Measurements from ENCODE around the gene ASAH2. TPM values are rescaled to one million over a fixed set of nuclear protein-coding genes. Genes with fewer than 3 reads are reported as not detected.

The ASAH2 gene
- total and polyA plus RNA-seq, 4 donors: 0.75 to 3.0 (median 1.0) TPM

GRCh38 chr10:50219200-50219599 is 32.1 kb downstream of the ASAH2 start (continued):
- TF ChIP-seq CTCF (IDR thresholded peaks at IDR 0.05; ENCODE audit: low read depth, low read length, missing input control) (no peak), SP1 (IDR thresholded peaks at IDR 0.05) (no peak), EGR1 (IDR thresholded peaks at IDR 0.05; ENCODE audit: low read depth in 2 of 2) (no peak), HNF4A (conservative IDR thresholded peaks at IDR 0.05) (no peak), NR2F2 (IDR thresholded peaks at IDR 0.05) (no peak), FOXA2 (IDR thresholded peaks at IDR 0.05) (no peak), TAF1 (conservative IDR thresholded peaks at IDR 0.05) (no peak)

DNA sequence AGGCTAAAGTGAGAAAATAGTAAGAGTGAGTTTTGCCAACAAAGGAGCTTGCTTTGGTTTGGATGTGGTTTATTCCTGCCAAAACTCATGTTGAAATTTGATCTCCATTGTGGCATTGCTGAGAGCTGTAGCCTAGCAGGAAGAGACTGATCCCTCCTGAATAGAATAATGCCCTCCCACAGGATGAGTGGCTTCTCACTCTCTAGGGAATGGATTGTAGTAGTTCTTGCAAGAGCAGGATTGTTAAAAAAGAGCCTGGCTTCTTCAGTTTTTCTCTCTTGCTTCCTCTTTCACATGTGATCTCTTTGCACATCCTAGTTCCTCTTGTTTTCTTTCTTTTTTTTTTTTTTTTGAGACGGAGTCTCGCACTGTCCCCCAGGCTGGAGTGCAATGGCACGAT is 34.4 kb downstream of the ASAH2 start:
- H3K4me3 ChIP-seq (ENCODE audit: low read depth in 1 of 3, low read length in 3 of 3): no peak overlapping the region
- no peak overlapping the region for H3K9ac ChIP-seq (ENCODE audit: low read depth in 1 of 2, low read length in 2 of 2)
- 26% methylated on average over 3 of the region's 3 CpGs for WGBS
- peaks cover 0 to 10% (median 4%) of the 10 kb centered on the region in 4 donors for H3K4me1 ChIP-seq (ENCODE audit: control insufficient read depth in 4 of 4, insufficient read depth in 4 of 4, low read length in 3 of 4)
- TF ChIP-seq YY1 (IDR thresholded peaks at IDR 0.05): peak; percentile 79
- TF ChIP-seq ZBTB33 (IDR thresholded peaks at IDR 0.05): peak; percentile 18
- TF ChIP-seq SP1 (IDR thresholded peaks at IDR 0.05): no peak
- no peaks in the 10 kb centered on the region for H3K27me3 ChIP-seq (ENCODE audit: control insufficient read depth in 4 of 4, insufficient read depth in 4 of 4, low read length in 3 of 4)
- DNase-seq (ENCODE audit: low spot score): no peak
- peak overlapping the region in 1 of 2 donors; percentile 17 for H3K27ac ChIP-seq (ENCODE audit: low read depth in 1 of 2, low read length in 2 of 2)
- no peaks in the 10 kb centered on the region for H3K36me3 ChIP-seq (ENCODE audit: control insufficient read depth in 4 of 4, insufficient read depth in 3 of 4, low read depth in 1 of 4, low read length in 3 of 4)
- no peaks in the 10 kb centered on the region for H3K9me3 ChIP-seq (ENCODE audit: control insufficient read depth in 4 of 4, low read length in 3 of 4)

DNA sequence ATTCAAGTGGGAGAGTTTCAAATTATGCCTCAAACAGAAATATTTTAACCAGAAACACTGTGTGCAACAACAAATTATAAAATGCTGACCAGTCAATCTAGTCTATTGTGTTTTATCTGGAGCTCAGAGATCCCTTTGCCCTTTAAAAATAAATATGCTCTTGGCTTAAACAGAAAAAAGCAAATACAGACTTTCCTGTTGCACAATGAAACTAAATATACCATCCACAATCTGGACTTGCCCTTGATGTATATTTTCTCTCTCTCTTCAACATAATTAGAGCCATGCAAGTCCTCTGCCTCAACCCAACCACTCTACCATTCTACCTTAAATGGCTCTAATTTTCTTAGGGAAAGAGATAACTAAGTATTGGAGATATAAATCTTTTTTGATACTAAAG is 34.9 kb downstream of the ASAH2 start:
- no peaks in the 10 kb centered on the region for H3K36me3 ChIP-seq (ENCODE audit: control insufficient read depth in 4 of 4, insufficient read depth in 3 of 4, low read depth in 1 of 4, low read length in 3 of 4)
- TF ChIP-seq RXRA (IDR thresholded peaks at IDR 0.05) (peak; percentile 11 to 41), HNF4G (IDR thresholded peaks at IDR 0.05) (no peak), NR2F2 (IDR thresholded peaks at IDR 0.05) (no peak), FOXA1 (IDR thresholded peaks at IDR 0.05) (peak; percentile 47), ZBTB33 (IDR thresholded peaks at IDR 0.05) (peak; percentile 41), SP1 (IDR thresholded peaks at IDR 0.05) (peak; percentile 44), YY1 (IDR thresholded peaks at IDR 0.05) (peak; percentile 64), FOXA2 (IDR thresholded peaks at IDR 0.05) (peak; percentile 58), JUND (IDR thresholded peaks at IDR 0.05) (no peak), HNF4A (conservative IDR thresholded peaks at IDR 0.05) (peak; percentile 38 to 61), MAX (IDR thresholded peaks at IDR 0.05) (peak; percentile 48), EGR1 (IDR thresholded peaks at IDR 0.05; ENCODE audit: low read depth in 2 of 2) (no peak), REST (IDR thresholded peaks at IDR 0.05) (no peak), GABPA (IDR thresholded peaks at IDR 0.05 in 1 of 2, conservative IDR thresholded peaks at IDR 0.05 in 1 of 2) (no peak), TAF1 (conservative IDR thresholded peaks at IDR 0.05) (no peak), CTCF (IDR thresholded peaks at IDR 0.05; ENCODE audit: low read depth, low read length, missing input control) (no peak), RAD21 (IDR thresholded peaks at IDR 0.05) (peak in 1 of 2 donors; percentile 16)
- TF ChIP-seq, protein P1, sequence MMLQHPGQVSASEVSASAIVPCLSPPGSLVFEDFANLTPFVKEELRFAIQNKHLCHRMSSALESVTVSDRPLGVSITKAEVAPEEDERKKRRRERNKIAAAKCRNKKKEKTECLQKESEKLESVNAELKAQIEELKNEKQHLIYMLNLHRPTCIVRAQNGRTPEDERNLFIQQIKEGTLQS (IDR thresholded peaks at IDR 0.05): no peak
- no peak for DNase-seq (ENCODE audit: low spot score)
- H3K27me3 ChIP-seq (ENCODE audit: control insufficient read depth in 4 of 4, insufficient read depth in 4 of 4, low read length in 3 of 4): no peaks in the 10 kb centered on the region
- H3K9me3 ChIP-seq (ENCODE audit: control insufficient read depth in 4 of 4, low read length in 3 of 4): no peaks in the 10 kb centered on the region
- H3K4me1 ChIP-seq (ENCODE audit: control insufficient read depth in 4 of 4, insufficient read depth in 4 of 4, low read length in 3 of 4): peaks cover 0 to 10% (median 4%) of the 10 kb centered on the region in 4 donors
- peak overlapping the region in 1 of 2 donors; percentile 17 for H3K27ac ChIP-seq (ENCODE audit: low read depth in 1 of 2, low read length in 2 of 2)
- no peak overlapping the region for H3K9ac ChIP-seq (ENCODE audit: low read depth in 1 of 2, low read length in 2 of 2)
- no peak overlapping the region for H3K4me3 ChIP-seq (ENCODE audit: low read depth in 1 of 3, low read length in 3 of 3)
